Astrocyte of the cerebellum (primary cell): ENCODE results near the gene FAM120B.

Experiments used
- DNase-seq: peaks from one replicate; pipeline ENCODE4 v3.0.0-alpha.2; 2011; ENCODE audit warnings: low read depth
- H3K4me3 ChIP-seq: 2 replicates; pipeline ENCODE4 v1.5.1; 2011; ENCODE audit warnings: mild to moderate bottlenecking, low read depth, low read length, moderate library complexity
- in situ Hi-C: cut with HindIII; loops from 2 replicates; pipeline ENCODE4 v1.10.0; 2017; ENCODE audit warnings: low sequenced_read_pairs
- TF ChIP-seq, protein P1 (sequence below): IDR thresholded peaks from 2 replicates; pipeline ENCODE4 v1.5.1; 2012; ENCODE audit warnings: low read length, low read depth, moderate library complexity, mild to moderate bottlenecking; ENCODE audit errors: missing control alignments

FAM120B gene

DNA sequence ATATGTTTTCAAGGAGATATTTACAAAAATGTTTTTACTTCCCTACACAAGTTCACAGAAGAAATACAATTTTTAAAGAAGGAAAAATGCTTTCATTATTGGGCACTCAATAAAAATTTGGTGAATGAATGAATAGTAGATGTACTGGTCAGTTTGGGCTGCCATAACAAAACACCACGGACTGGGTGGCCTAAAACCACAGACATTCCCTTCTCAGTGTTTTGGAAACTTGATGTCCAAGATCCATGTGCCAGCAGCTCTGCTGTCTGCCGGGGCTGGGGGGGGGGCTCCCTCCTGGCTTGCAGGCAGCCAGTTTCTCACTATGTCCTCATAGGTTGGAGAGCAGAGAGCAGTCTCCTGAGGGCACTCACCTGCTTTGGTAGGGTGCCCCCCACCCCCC lies 62.0 kb downstream of the FAM120B start:
- DNase-seq: no peak
- TF ChIP-seq, protein P1, sequence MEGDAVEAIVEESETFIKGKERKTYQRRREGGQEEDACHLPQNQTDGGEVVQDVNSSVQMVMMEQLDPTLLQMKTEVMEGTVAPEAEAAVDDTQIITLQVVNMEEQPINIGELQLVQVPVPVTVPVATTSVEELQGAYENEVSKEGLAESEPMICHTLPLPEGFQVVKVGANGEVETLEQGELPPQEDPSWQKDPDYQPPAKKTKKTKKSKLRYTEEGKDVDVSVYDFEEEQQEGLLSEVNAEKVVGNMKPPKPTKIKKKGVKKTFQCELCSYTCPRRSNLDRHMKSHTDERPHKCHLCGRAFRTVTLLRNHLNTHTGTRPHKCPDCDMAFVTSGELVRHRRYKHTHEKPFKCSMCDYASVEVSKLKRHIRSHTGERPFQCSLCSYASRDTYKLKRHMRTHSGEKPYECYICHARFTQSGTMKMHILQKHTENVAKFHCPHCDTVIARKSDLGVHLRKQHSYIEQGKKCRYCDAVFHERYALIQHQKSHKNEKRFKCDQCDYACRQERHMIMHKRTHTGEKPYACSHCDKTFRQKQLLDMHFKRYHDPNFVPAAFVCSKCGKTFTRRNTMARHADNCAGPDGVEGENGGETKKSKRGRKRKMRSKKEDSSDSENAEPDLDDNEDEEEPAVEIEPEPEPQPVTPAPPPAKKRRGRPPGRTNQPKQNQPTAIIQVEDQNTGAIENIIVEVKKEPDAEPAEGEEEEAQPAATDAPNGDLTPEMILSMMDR: no peak
- in situ Hi-C loops: no loop called here

DNA sequence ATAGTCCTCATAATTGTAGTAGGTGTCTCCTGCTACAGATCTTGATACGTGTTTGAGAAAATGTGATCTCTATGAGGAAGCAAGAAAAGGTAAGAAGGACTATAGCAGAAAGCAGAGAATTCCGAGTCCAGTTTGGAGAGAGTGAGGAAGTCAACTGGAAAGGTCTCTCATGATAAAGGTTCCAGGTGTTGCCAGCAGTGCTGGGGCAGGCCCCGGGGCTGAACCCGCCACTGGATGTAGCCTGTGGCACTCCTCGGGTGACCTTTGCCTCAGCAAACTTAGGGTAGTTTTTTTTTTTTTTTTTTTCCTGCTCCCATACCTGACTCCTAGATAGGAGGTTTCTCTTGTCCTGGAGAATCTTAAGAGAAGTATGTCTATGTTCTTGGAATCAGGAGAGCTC lies 62.8 kb downstream of the FAM120B start:
- H3K4me3 ChIP-seq: no peak overlapping the region
- no peak for DNase-seq
- in situ Hi-C loops: no loop called here
- TF ChIP-seq, protein P1: no peak

More for the DNA sequence above, 62.0 kb downstream of the FAM120B start:
- H3K4me3 ChIP-seq: no peak overlapping the region

DNA sequence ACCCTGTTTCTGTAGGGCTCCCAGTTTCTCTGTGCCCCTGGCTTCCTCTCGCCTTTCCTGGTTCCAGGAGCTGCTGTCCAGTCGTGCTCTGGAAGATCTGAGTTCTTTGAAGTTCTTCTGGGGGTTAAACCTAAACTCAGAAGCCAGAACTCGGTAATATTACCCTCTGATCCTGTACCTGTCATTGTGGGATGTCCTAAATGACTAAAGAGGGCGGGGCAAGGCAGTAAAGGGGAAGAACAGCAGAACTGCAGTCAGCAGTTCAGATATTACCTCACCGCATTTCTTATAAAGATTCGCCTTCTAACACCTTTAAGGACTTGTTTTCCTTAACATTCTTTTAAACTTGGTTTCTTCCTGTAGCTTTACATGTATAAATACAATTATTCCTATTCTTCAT lies 63.9 kb downstream of the FAM120B start:
- no peak overlapping the region for H3K4me3 ChIP-seq
- in situ Hi-C loops: no loop called here
- TF ChIP-seq, protein P1: no peak
- DNase-seq: no peak

DNA sequence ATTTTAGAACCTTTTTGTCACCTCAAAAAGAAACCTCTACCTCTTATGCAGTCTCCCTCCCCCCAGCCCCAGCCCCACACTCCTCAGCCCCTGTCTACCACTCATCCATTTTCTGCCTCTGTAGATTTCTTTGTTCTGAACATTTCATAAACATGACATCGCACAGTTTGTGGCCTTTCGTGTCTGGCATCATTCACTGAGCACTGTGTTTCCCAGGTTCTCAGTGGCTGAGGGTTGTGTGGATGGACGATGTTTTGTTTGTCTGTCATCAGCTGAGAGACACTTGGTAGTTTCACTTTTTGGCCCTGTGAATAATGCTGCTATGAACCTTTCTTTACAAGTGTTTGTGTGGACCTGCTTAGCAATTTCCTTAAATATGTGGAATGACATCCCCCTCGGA lies 64.5 kb downstream of the FAM120B start:
- no peak for DNase-seq
- in situ Hi-C loops: no loop called here
- no peak overlapping the region for H3K4me3 ChIP-seq
- TF ChIP-seq, protein P1: no peak

DNA sequence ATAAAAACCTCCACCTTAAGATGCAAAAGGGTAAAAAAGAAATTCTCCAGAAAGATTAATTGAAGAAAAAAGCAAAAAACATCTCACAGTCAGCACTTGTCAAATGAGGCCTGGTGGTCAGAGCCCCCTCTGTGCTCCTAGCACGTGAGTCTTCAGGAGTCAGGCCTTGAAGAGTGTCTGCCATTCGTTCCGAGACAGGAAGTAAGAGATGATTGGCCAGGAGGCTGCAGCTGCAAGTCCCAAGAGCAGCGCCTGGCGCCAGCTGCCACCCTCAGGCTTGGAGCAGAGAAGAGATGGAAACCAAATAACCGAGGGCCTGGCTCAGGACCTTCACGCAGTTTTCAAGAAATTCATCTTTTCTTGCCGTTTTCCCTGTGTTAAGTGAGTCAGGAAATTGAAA lies 65.0 kb downstream of the FAM120B start:
- in situ Hi-C loops: no loop called here
- no peak for DNase-seq
- TF ChIP-seq, protein P1: no peak
- no peak overlapping the region for H3K4me3 ChIP-seq

DNA sequence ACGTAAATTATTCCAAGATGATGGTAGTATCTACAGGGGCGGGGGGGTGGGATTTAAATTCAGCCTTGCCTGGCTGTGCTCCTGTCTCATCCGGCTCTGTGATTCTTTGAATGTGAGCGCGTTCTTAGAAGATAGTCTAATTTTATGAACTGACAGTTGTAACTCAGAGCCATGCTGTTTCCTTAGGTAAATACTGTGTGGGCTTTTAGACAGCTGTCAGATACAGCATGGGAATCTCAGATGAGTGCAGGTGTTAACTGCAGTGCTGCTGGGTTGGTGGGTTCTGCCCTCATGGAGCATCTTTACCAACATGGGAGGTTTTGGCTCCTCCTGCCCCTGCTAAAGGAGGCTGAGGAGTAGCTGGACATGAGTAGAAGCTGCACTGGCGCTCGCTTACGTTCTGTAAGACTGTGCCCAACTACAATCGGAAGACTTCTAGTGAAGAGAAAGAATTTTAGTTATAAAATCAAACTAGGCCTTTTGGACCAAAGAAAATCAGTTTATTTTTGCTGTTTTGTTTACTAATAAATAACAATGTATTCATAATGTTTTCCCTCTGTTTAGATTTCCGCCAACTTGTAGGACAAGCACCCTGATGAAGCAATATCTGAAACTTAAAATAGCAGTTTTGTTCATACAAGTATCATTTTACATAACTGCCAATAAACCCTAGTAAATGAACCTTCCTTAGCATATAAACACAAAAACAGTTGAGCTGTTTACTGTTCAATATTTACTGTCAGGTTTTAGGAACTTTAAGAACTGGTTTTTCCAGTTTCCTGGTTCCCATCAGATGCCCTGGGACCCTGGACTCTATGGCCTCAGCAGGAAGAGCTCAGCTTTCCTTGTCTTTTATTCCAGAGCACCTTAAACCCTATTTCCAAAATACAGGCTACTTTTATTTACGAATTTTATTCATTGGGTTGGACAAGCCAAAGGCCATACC lies 66.1 kb downstream of the FAM120B start:
- no peak overlapping the region for H3K4me3 ChIP-seq
- no peak for DNase-seq
- TF ChIP-seq, protein P1: no peak
- in situ Hi-C loops: no loop called here
